NCI-H1694 (cell line): ENCODE measurements around the gene ZNF689.

Experiments
- DNase-seq: peaks from one replicate; lab custom pipeline; 2025; lab: John Stamatoyannopoulos, UW

Gene ZNF689

GRCh38 chr16:30562021-30562420 lies 48.2 kb downstream of the ZNF689 start:
- DNase-seq = no peak

- DNase-seq = no peak
These were observed 48.9 kb downstream of the ZNF689 start for GRCh38 chr16:30561089-30561816.

GRCh38 chr16:30559690-30560089 lies 50.5 kb downstream of the ZNF689 start:
- DNase-seq = no peak

- no peak for DNase-seq
These were observed 51.3 kb downstream of the ZNF689 start for GRCh38 chr16:30558789-30559377.

GRCh38 chr16:30557957-30558788 lies 52.0 kb downstream of the ZNF689 start, which contains the start of gene ZNF764:
Gene ZNF764 (minus strand): TSS chr16:30558374. CDS start chr16:30558182, 192 bp downstream.
- peak; percentile 91 for DNase-seq

GRCh38 chr16:30557707-30557956 lies 52.6 kb downstream of the ZNF689 start:
- no peak for DNase-seq

GRCh38 chr16:30556125-30556473 lies 54.1 kb downstream of the ZNF689 start:
- no peak for DNase-seq

GRCh38 chr16:30555315-30556124 lies 54.7 kb downstream of the ZNF689 start:
- DNase-seq = no peak

- no peak for DNase-seq
These were observed 55.5 kb downstream of the ZNF689 start for GRCh38 chr16:30554557-30555314.

- DNase-seq = no peak
These were observed 56.7 kb downstream of the ZNF689 start for GRCh38 chr16:30553393-30553899.

- DNase-seq = no peak
These were observed 57.2 kb downstream of the ZNF689 start for GRCh38 chr16:30552956-30553355.
